NCI-H774 (cell line): ENCODE data around the gene PLA2G4A.
A peak's percentile ranks its signal among the peaks of the same experiment; 100 is the strongest.

Source experiments
- DNase-seq: peaks from one replicate; lab custom pipeline; 2025; lab: John Stamatoyannopoulos, UW

PLA2G4A gene

GRCh38 chr1:186828611-186829454 is at the start of gene PLA2G4A:
Gene PLA2G4A, plus strand, starts transcription at chr1:186828949. Its CDS starts 25,406 bp downstream, at chr1:186854355.
- no peak for DNase-seq

GRCh38 chr1:186780076-186780475 is 48.7 kb upstream of the PLA2G4A start:
- no peak for DNase-seq

- DNase-seq: no peak
Measured at GRCh38 chr1:186781730-186782129, 47.0 kb upstream of the PLA2G4A start.

GRCh38 chr1:186782791-186783190 is 46.0 kb upstream of the PLA2G4A start:
- DNase-seq: no peak

- no peak for DNase-seq
Measured at GRCh38 chr1:186783193-186783592, 45.6 kb upstream of the PLA2G4A start.

- DNase-seq: no peak
Measured at GRCh38 chr1:186785503-186785902, 43.2 kb upstream of the PLA2G4A start.

- DNase-seq: no peak
Measured at GRCh38 chr1:186790101-186790500, 38.6 kb upstream of the PLA2G4A start.

GRCh38 chr1:186792870-186793581 is 35.7 kb upstream of the PLA2G4A start:
- no peak for DNase-seq

GRCh38 chr1:186793582-186793927 is 35.2 kb upstream of the PLA2G4A start:
- no peak for DNase-seq

GRCh38 chr1:186798960-186799688 is 29.6 kb upstream of the PLA2G4A start:
- peak; percentile 62 for DNase-seq

- no peak for DNase-seq
Measured at GRCh38 chr1:186799689-186800054, 29.1 kb upstream of the PLA2G4A start.

GRCh38 chr1:186802388-186802787 is 26.4 kb upstream of the PLA2G4A start:
- no peak for DNase-seq

- DNase-seq: no peak
Measured at GRCh38 chr1:186804679-186805078, 24.1 kb upstream of the PLA2G4A start.

- no peak for DNase-seq
Measured at GRCh38 chr1:186806477-186806876, 22.3 kb upstream of the PLA2G4A start.

- DNase-seq: no peak
Measured at GRCh38 chr1:186807163-186807562, 21.6 kb upstream of the PLA2G4A start.

- DNase-seq: no peak
Measured at GRCh38 chr1:186811892-186812291, 16.9 kb upstream of the PLA2G4A start.

GRCh38 chr1:186812570-186812969 is 16.2 kb upstream of the PLA2G4A start:
- DNase-seq: no peak

- DNase-seq: no peak
Measured at GRCh38 chr1:186813420-186813819, 15.3 kb upstream of the PLA2G4A start.

GRCh38 chr1:186819126-186819525 is 9.6 kb upstream of the PLA2G4A start:
- DNase-seq: no peak

GRCh38 chr1:186819563-186819962 is 9.2 kb upstream of the PLA2G4A start:
- DNase-seq: no peak

GRCh38 chr1:186829686-186830587 is 1.2 kb downstream of the PLA2G4A start:
- DNase-seq: no peak

GRCh38 chr1:186831168-186831567 is 2.4 kb downstream of the PLA2G4A start:
- no peak for DNase-seq
